ENCODE measurements around the gene RGS6.

DNA sequence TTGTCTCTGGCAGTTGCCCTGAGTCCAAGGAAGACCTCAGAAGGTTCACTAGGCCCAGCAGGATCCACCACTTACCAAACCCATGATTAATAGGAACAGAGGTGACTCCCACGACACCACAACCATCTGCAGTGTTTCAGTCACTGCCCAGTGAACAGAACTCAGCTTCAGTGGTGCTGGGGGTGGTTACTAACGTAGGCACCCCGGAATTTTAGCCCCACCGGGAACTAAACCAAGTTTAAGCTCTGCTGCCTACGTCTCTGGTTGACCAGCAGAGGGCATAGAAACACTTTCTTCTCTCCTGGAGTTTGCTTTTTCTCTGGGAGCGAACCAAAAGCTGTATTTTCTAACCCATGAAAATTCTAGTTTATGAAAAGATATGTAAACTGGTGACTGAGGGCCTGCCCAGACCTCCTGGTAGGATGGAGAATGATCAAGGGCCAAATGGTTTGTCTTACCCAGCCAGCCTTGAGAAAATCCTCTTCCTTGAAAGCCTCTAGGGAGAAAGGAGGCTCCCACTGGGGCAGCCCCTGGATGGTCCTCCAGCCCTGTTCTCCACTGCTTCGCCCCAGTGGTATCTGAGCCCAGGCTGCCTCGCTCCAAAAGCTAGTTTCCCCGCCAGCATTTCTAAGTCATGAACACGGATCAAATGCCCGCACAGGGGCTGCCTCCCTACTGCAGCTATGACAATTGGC lies 581.9 kb downstream of the RGS6 start:
- TF ChIP-seq, protein P1, sequence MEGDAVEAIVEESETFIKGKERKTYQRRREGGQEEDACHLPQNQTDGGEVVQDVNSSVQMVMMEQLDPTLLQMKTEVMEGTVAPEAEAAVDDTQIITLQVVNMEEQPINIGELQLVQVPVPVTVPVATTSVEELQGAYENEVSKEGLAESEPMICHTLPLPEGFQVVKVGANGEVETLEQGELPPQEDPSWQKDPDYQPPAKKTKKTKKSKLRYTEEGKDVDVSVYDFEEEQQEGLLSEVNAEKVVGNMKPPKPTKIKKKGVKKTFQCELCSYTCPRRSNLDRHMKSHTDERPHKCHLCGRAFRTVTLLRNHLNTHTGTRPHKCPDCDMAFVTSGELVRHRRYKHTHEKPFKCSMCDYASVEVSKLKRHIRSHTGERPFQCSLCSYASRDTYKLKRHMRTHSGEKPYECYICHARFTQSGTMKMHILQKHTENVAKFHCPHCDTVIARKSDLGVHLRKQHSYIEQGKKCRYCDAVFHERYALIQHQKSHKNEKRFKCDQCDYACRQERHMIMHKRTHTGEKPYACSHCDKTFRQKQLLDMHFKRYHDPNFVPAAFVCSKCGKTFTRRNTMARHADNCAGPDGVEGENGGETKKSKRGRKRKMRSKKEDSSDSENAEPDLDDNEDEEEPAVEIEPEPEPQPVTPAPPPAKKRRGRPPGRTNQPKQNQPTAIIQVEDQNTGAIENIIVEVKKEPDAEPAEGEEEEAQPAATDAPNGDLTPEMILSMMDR (conservative IDR thresholded peaks at IDR 0.05; ENCODE audit: low read depth, low read length) = peak; percentile 98
- no peak for TF ChIP-seq EZH2 (IDR thresholded peaks at IDR 0.05; ENCODE audit: low read length, unreplicated experiment)
- no peak for TF ChIP-seq EZH2phosphoT487 (IDR thresholded peaks at IDR 0.05; ENCODE audit: borderline replicate concordance, low read length)
